ENCODE results near the gene PDIA3.
"Not testable (repeated sequence)": the region's sequence is repeated elsewhere in the genome, so short reads cannot be mapped to it uniquely, and the experiment has no call there.

The PDIA3 gene

GRCh38 chr15:43746245-43746902 is at the start of gene PDIA3:
Gene PDIA3 (plus strand): TSS chr15:43746438. CDS start chr15:43746540, 102 bp downstream.
- intact Hi-C loops (cut with DNase I): loop anchor here (5.0 to 10.0 kb wide), 2 partner anchors 48 to 229 kb away; partner anchors contain the start of genes MAP1A and SERF2
- peak; percentile 84 to 98 (median 96) for DNase-seq

- intact Hi-C loops (cut with DNase I): no loop called here
- DNase-seq: no peak
These were observed 44.1 kb upstream of the PDIA3 start for GRCh38 chr15:43702174-43702573.

GRCh38 chr15:43702701-43703424 is 43.4 kb upstream of the PDIA3 start:
- DNase-seq: no peak
- intact Hi-C loops (cut with DNase I): no loop called here

- DNase-seq; intact Hi-C loops (cut with DNase I): not testable (repeated sequence)
These were observed 35.7 kb upstream of the PDIA3 start for GRCh38 chr15:43710431-43711131.

GRCh38 chr15:43723151-43723550 is 23.1 kb upstream of the PDIA3 start:
- intact Hi-C loops (cut with DNase I): loop anchor here (10.0 kb wide), 1 partner anchor 418 kb away; the partner anchor contains the start of gene TGM7
- no peak for DNase-seq

- intact Hi-C loops (cut with DNase I): loop anchor here (10.0 kb wide), 1 partner anchor 422 kb away; the partner anchor contains the start of gene TGM7
- not testable (repeated sequence) for DNase-seq
These were observed 19.9 kb upstream of the PDIA3 start for GRCh38 chr15:43726306-43726705.

GRCh38 chr15:43728053-43728725 is 18.0 kb upstream of the PDIA3 start:
- intact Hi-C loops (cut with DNase I): loop anchor here (10.0 kb wide), 1 partner anchor 423 kb away; the partner anchor contains the start of gene TGM7
- not testable (repeated sequence) for DNase-seq

GRCh38 chr15:43735416-43735815 is 10.8 kb upstream of the PDIA3 start:
- intact Hi-C loops (cut with DNase I): no loop called here
- DNase-seq: no peak

GRCh38 chr15:43746903-43747309 is 668 bp downstream of the PDIA3 start:
- not testable (repeated sequence) for DNase-seq
- intact Hi-C loops (cut with DNase I): loop anchor here (5.0 to 10.0 kb wide), 2 partner anchors 48 to 230 kb away; partner anchors contain the start of genes MAP1A and SERF2

GRCh38 chr15:43748376-43748775 is 2.1 kb downstream of the PDIA3 start:
- intact Hi-C loops (cut with DNase I): loop anchor here (5.0 to 10.0 kb wide), 2 partner anchors 46 to 231 kb away; partner anchors contain the start of genes MAP1A and SERF2
- no peak for DNase-seq

- DNase-seq: peak in 2 of 42 donors; percentile 12 to 40
- intact Hi-C loops (cut with DNase I): loop anchor here (5.0 to 10.0 kb wide), 2 partner anchors 45 to 233 kb away; partner anchors contain the start of genes MAP1A and SERF2
These were observed 3.6 kb downstream of the PDIA3 start for GRCh38 chr15:43749690-43750345.

GRCh38 chr15:43751885-43752284 is 5.6 kb downstream of the PDIA3 start:
- DNase-seq: no peak
- intact Hi-C loops (cut with DNase I): no loop called here

GRCh38 chr15:43762824-43763223 is 16.6 kb downstream of the PDIA3 start:
- peak in 1 of 42 donors; percentile 2 for DNase-seq
- intact Hi-C loops (cut with DNase I): no loop called here

GRCh38 chr15:43763819-43764446 is 17.7 kb downstream of the PDIA3 start:
- intact Hi-C loops (cut with DNase I): no loop called here

GRCh38 chr15:43769584-43770228 is 23.5 kb downstream of the PDIA3 start:
- intact Hi-C loops (cut with DNase I): no loop called here
- peak in 39 of 42 donors; percentile 15 to 85 (median 67) for DNase-seq

More at GRCh38 chr15:43763819-43764446, 17.7 kb downstream of the PDIA3 start:
- peak in 1 of 42 donors; percentile 38 for DNase-seq

GRCh38 chr15:43771816-43772215 is 25.6 kb downstream of the PDIA3 start:
- intact Hi-C loops (cut with DNase I): no loop called here
- DNase-seq: no peak

GRCh38 chr15:43772624-43773023 is 26.4 kb downstream of the PDIA3 start:
- intact Hi-C loops (cut with DNase I): no loop called here
- DNase-seq: no peak
